Gastroesophageal sphincter (tissue), 3 donors: ENCODE measurements around the gene NOL11.

Experiments
- EP300 ChIP-seq: sonication (generic); formaldehyde crosslinking; IDR thresholded peaks from one replicate; pipeline ENCODE4 v1.6.1; 2017; ENCODE audit warnings: antibody characterized with exemption, mild to moderate bottlenecking
- POLR2A ChIP-seq, 2 donors: fragments of 450-650 bp; IDR thresholded peaks; one replicate each; pipeline ENCODE4 v1.6.1; 2017; ENCODE audit warnings: antibody characterized with exemption in 2 of 2, mild to moderate bottlenecking in 2 of 2, moderate library complexity in 1 of 2
- POLR2AphosphoS5 ChIP-seq: sonication (generic); formaldehyde crosslinking; IDR thresholded peaks from one replicate; pipeline ENCODE4 v1.6.1; 2017; ENCODE audit warnings: antibody characterized with exemption
- TF ChIP-seq, protein P1 (sequence below), 4 experiments: fragments of 200-600 bp in 2 of 4; fragments of 450-650 bp in 2 of 4; sonication (generic) in 1 of 4; IDR thresholded peaks; one replicate each; pipeline ENCODE4 v1.5.1; 2017 to 2019; ENCODE audit warnings: antibody characterized with exemption in 4 of 4, mild to moderate bottlenecking in 2 of 4, moderate library complexity in 2 of 4

DNA sequence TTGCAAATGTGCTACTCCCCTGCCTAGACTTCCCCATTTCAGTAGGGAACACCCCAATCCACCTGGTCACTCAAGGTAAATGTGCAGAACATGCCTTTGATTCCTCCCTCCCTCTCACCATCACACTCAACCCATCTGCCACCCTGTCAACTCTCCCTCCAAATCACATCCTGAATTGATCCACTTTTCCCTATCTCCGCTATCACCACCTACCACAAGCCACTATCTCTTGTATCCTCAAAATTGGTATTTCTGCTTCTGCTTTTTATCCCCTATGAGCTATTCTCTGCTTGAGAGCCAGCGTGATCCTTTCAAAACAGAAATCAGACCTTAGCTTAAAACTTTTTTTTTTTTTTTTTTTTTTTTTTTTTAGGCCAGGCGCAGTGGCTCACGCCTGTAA, 5.4 kb upstream of the NOL11 start:
- TF ChIP-seq EP300 = no peak
- TF ChIP-seq, protein P1, sequence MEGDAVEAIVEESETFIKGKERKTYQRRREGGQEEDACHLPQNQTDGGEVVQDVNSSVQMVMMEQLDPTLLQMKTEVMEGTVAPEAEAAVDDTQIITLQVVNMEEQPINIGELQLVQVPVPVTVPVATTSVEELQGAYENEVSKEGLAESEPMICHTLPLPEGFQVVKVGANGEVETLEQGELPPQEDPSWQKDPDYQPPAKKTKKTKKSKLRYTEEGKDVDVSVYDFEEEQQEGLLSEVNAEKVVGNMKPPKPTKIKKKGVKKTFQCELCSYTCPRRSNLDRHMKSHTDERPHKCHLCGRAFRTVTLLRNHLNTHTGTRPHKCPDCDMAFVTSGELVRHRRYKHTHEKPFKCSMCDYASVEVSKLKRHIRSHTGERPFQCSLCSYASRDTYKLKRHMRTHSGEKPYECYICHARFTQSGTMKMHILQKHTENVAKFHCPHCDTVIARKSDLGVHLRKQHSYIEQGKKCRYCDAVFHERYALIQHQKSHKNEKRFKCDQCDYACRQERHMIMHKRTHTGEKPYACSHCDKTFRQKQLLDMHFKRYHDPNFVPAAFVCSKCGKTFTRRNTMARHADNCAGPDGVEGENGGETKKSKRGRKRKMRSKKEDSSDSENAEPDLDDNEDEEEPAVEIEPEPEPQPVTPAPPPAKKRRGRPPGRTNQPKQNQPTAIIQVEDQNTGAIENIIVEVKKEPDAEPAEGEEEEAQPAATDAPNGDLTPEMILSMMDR (IDR thresholded peaks at IDR 0.05) = no peak
- TF ChIP-seq POLR2A (IDR thresholded peaks at IDR 0.05) = no peak
- no peak for TF ChIP-seq POLR2AphosphoS5
